Endothelial cell of umbilical vein (primary cell): Measurements from ENCODE around the gene ILRUN. TPM values are rescaled to one million over a fixed set of nuclear protein-coding genes. Genes with fewer than 3 reads are reported as not detected.

ENCODE experiments used
- BruUV-seq: library from RNA; stranded (reverse); fragments of 400-500 nt; replicated peaks from 2 replicates; lab custom pipeline; 2021; lab: Mats Ljungman, UMichigan
- CTCF ChIA-PET: fragments of 300-600, 350-600 bp; sonication (Branson Sonifier 250); formaldehyde crosslinking; loops from one replicate; lab custom pipeline; 2021; ENCODE audit warnings: antibody characterized with exemption, inconsistent platforms; lab: Charles Lee
- POLR2A ChIA-PET: fragments of 300-600, 350-600 bp; sonication (Branson Sonifier 250); formaldehyde crosslinking; loops from one replicate; lab custom pipeline; 2021; ENCODE audit warnings: antibody characterized with exemption, inconsistent platforms; lab: Charles Lee
- DNase-seq: peaks from one replicate; pipeline ENCODE4 v3.0.0-alpha.2; 2011; ENCODE audit warnings: low read depth, low spot score
- FAIRE-seq: peaks from 2 replicates; lab custom pipeline; 2011; peaks lifted over from hg19 to GRCh38; lab: Jason Lieb, UNC
- H2AFZ ChIP-seq: 2 replicates; pipeline ENCODE4 v1.6.0; 2012; ENCODE audit warnings: low read depth, low read length, control low read depth, inconsistent platforms
- H3K27ac ChIP-seq: 2 replicates; pipeline ENCODE4 v1.5.1; 2011; ENCODE audit warnings: low read depth, mild to moderate bottlenecking, control low read depth, low read length, moderate library complexity; ENCODE audit not compliant: insufficient read depth
- H3K27me3 ChIP-seq, 2 experiments: 2 replicates each; pipeline versions ENCODE4 v1.6.0 to v1.6.1; 2011; ENCODE audit warnings: low read length in 2 of 2, mixed read lengths in 1 of 2; ENCODE audit not compliant: control insufficient read depth in 2 of 2, insufficient read depth in 2 of 2
- H3K36me3 ChIP-seq, 2 experiments: 2 replicates in 1 of 2; 3 replicates in 1 of 2; pipeline ENCODE4 v1.5.1; 2011; ENCODE audit warnings: low read length in 2 of 2, mild to moderate bottlenecking in 1 of 2, moderate library complexity in 1 of 2; ENCODE audit not compliant: control insufficient read depth in 2 of 2, insufficient read depth in 2 of 2; ENCODE audit errors: extremely low read depth in 1 of 2
- H3K4me1 ChIP-seq: 3 replicates; pipeline ENCODE4 v1.5.1; 2011; ENCODE audit warnings: mild to moderate bottlenecking, low read length; ENCODE audit not compliant: control insufficient read depth, insufficient read depth; ENCODE audit errors: extremely low read depth
- H3K4me2 ChIP-seq: 2 replicates; pipeline ENCODE4 v1.6.1; 2011; ENCODE audit warnings: low read length, control low read depth, mixed read lengths; ENCODE audit not compliant: insufficient read depth
- H3K4me3 ChIP-seq, 3 experiments: fragments of 200-600 bp in 1 of 3; sonication (generic), shearing (Covaris generic) in 1 of 3; replicated peaks in 1 of 3; 2 replicates each; pipeline ENCODE4 v1.5.1; 2011 to 2016; ENCODE audit warnings: control low read depth in 3 of 3, low read length in 3 of 3, mild to moderate bottlenecking in 2 of 3, inconsistent platforms in 1 of 3, low read depth in 1 of 3, moderate library complexity in 1 of 3; ENCODE audit not compliant: insufficient read depth in 1 of 3
- H3K79me2 ChIP-seq: 2 replicates; pipeline ENCODE4 v1.6.0; 2012; ENCODE audit warnings: low read length, inconsistent platforms; ENCODE audit not compliant: control insufficient read depth, insufficient read depth
- H3K9ac ChIP-seq: replicated peaks from 2 replicates; pipeline ENCODE3; 2011; ENCODE audit warnings: low read length, control low read depth; ENCODE audit not compliant: insufficient read depth; ENCODE audit errors: extremely low read depth
- H3K9me1 ChIP-seq: replicated peaks from 3 replicates; pipeline ENCODE4 v1.6.0; 2011; ENCODE audit warnings: mild to moderate bottlenecking, low read length; ENCODE audit not compliant: control insufficient read depth, insufficient read depth; ENCODE audit errors: extremely low read depth
- H3K9me3 ChIP-seq: replicated peaks from 2 replicates; pipeline ENCODE4 v1.5.1; 2012; ENCODE audit warnings: low read length, inconsistent platforms; ENCODE audit not compliant: control insufficient read depth, insufficient read depth
- H4K20me1 ChIP-seq: replicated peaks from 2 replicates; pipeline ENCODE3; 2011; ENCODE audit warnings: mild to moderate bottlenecking, low read length; ENCODE audit not compliant: control insufficient read depth, insufficient read depth; ENCODE audit errors: extremely low read depth
- CTCF ChIP-seq, 2 donors: IDR thresholded peaks; 1 replicate in 1 of 2; 2 replicates in 1 of 2; pipeline ENCODE4 v1.5.1; 2011; ENCODE audit warnings: low read length in 2 of 2, mild to moderate bottlenecking in 2 of 2, moderate library complexity in 2 of 2, control low read depth in 1 of 2, inconsistent platforms in 1 of 2, low read depth in 1 of 2; ENCODE audit not compliant: insufficient read depth in 1 of 2; ENCODE audit errors: extremely low read depth in 1 of 2
- EZH2 ChIP-seq: IDR thresholded peaks from 2 replicates; pipeline ENCODE4 v1.6.1; 2012; ENCODE audit warnings: borderline replicate concordance, low read depth, mild to moderate bottlenecking, moderate library complexity, low read length, inconsistent platforms; ENCODE audit not compliant: severe bottlenecking
- FOS ChIP-seq: IDR thresholded peaks from 2 replicates; pipeline ENCODE4 v1.6.1; 2011; ENCODE audit warnings: mild to moderate bottlenecking, low read length, moderate library complexity, borderline replicate concordance; ENCODE audit not compliant: insufficient read depth
- GATA2 ChIP-seq: IDR thresholded peaks from 2 replicates; pipeline ENCODE4 v1.7.0; 2011; ENCODE audit warnings: low read depth, mild to moderate bottlenecking, moderate library complexity, mixed read lengths, low read length; ENCODE audit not compliant: insufficient read length, insufficient read depth
- JUN ChIP-seq: IDR thresholded peaks from 2 replicates; pipeline ENCODE4 v1.6.1; 2011; ENCODE audit warnings: borderline replicate concordance, low read depth; ENCODE audit not compliant: insufficient read length, insufficient read depth
- MAX ChIP-seq: IDR thresholded peaks from 2 replicates; pipeline ENCODE4 v1.6.1; 2011; ENCODE audit not compliant: insufficient read depth, insufficient read length
- MYC ChIP-seq: IDR thresholded peaks from one replicate; pipeline ENCODE4 v1.6.1; 2011; ENCODE audit warnings: mild to moderate bottlenecking, low read depth, low read length
- POLR2A ChIP-seq: IDR thresholded peaks from 2 replicates; pipeline ENCODE4 v1.6.1; 2012; ENCODE audit warnings: low read depth, mild to moderate bottlenecking, control low read depth, low read length
- POLR2AphosphoS5 ChIP-seq: IDR thresholded peaks from 2 replicates; pipeline ENCODE4 v1.6.1; 2012; ENCODE audit warnings: low read depth, mild to moderate bottlenecking, control low read depth, low read length, moderate library complexity; ENCODE audit not compliant: insufficient read depth
- dilution Hi-C: fragments of 300-500 bp; cut with MboI; formaldehyde crosslinking; loops from one replicate; pipeline ENCODE4 v1.15.0; 2019; ENCODE audit warnings: low sequenced_read_pairs; ENCODE audit not compliant: extremely low pct_ligation_motif_present
- intact Hi-C: fragments of 100-400 bp; cut with micrococcal nuclease; formaldehyde crosslinking; loops from one replicate; pipeline ENCODE4 v1.10.0; 2022
- polyA plus RNA-seq, 4 experiments: library from polyadenylated mRNA; depleted of rRNA in 3 of 4; stranded (reverse) in 3 of 4; unstranded in 1 of 4; fragments of >200 nt; gene quantifications; 2 replicates each; pipeline versions ENCODE4 v1.2.1 to v1.2.3, GENCODE V29; 2011 to 2012; ENCODE audit warnings: missing spikeins in 1 of 4
- total RNA-seq: library from RNA; stranded (reverse); gene quantifications from 2 replicates; pipeline ENCODE4 v1.2.3, GENCODE V29; 2021

ILRUN gene
- total and polyA plus RNA-seq, 2 donors (not counting 3 experiments of a cell fraction or from before 2014, with no cell fraction given): 30.5 to 48.9 TPM

DNA sequence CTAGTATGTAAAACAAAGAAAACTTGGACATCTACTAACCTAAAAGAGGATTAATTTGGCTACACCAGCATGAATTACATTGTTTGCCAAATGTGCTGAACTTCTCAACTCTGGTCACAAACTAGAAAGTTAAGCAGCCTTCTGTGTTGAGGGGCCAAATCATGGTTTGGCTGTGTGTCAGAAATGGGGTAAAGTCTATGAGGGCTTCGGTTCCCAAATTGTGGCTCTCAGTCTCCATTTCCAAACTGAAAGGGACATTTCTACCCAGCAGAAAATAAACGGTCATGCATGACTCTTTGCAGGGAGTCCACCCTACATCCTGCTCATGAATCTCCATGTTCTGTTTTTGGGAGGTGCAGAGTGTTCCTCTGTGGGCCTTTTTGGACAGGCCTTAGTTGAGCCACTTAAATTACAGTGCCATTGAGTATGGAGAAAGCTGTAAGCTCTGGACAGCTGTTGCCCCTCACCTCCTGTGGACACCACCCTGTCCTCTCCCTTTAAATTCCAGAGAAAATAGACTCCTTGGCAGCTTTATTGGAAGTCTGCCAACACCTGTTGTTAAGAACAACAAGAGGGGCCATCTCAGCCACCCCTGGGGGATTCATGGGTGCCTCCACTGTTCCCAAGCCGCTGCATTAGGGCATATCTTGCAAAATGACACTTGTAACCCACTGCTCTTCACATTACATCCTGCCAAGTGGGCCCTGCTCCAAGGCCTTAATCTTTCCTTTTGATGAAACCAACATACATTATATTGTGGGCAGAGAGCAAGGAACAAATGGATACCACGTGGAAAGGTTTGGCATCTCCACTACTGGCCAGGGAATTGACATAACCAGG lies 33.3 kb upstream of the ILRUN start:
- ChIA-PET POLR2A (no interaction called here), CTCF (interaction anchor here (0.7 kb wide), 1 partner anchor 12 kb away, joined by 3 read pairs; no protein-coding TSS in a partner anchor)
- H3K9me3 ChIP-seq: no peaks in the 10 kb centered on the region
- no peaks in the 10 kb centered on the region for H3K79me2 ChIP-seq
- no peak overlapping the region for H3K27ac ChIP-seq
- no peaks in the 10 kb centered on the region for H3K27me3 ChIP-seq
- no peaks in the 10 kb centered on the region for H3K4me1 ChIP-seq
- no TSS peak for BruUV-seq
- no peaks in the 10 kb centered on the region for H3K36me3 ChIP-seq
- TF ChIP-seq FOS: no peak
- no peaks in the 10 kb centered on the region for H3K9me1 ChIP-seq
- dilution Hi-C loops (no loop called here), intact Hi-C loops (no loop called here)
- H3K4me2 ChIP-seq: no peak overlapping the region
- no peak overlapping the region for H2AFZ ChIP-seq
- DNase-seq (no peak), FAIRE-seq (no peak)
- H3K9ac ChIP-seq: no peak overlapping the region
- H4K20me1 ChIP-seq: no peaks in the 10 kb centered on the region
- no peak overlapping the region for H3K4me3 ChIP-seq

DNA sequence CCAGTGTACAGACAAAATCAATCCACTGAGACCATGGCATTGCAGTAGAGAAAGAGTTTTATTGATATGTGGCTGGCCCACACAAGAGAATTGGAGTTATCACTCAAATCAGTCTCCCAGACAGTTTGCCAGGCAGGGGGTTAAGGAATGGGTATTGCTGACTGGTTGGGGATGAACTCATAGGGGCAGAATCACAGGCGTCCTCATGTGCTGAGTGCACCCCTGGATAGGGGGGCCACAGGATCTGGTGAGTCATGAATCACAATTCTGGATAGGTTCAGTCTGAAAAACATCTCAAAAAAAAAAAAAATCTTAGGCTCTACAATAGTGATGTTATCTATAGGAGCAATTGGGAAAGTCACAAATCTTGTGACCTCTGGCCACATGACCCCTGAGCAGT lies 29.5 kb upstream of the ILRUN start:
- TF ChIP-seq MAX (no peak), JUN (no peak), POLR2A (no peak), GATA2 (no peak), MYC (no peak), EZH2 (no peak), FOS (no peak), CTCF (IDR thresholded peaks at IDR 0.05; ENCODE audit: extremely low read depth in 1 of 2, insufficient read depth in 1 of 2, low read depth in 1 of 2, low read length in 2 of 2) (no peak), POLR2AphosphoS5 (no peak)
- no peaks in the 10 kb centered on the region for H4K20me1 ChIP-seq
- POLR2A ChIA-PET: no interaction called here
- BruUV-seq: no TSS peak
- FAIRE-seq (no peak), DNase-seq (no peak)
- no peaks in the 10 kb centered on the region for H3K79me2 ChIP-seq
- no peak overlapping the region for H3K4me2 ChIP-seq
- H3K27ac ChIP-seq: no peak overlapping the region
- dilution Hi-C loops (no loop called here), intact Hi-C loops (no loop called here)
- no peaks in the 10 kb centered on the region for H3K4me1 ChIP-seq
- H3K27me3 ChIP-seq: no peaks in the 10 kb centered on the region
- H2AFZ ChIP-seq: no peak overlapping the region
- H3K36me3 ChIP-seq: no peaks in the 10 kb centered on the region
- no peaks in the 10 kb centered on the region for H3K9me3 ChIP-seq
- no peak overlapping the region for H3K9ac ChIP-seq
- H3K9me1 ChIP-seq: no peaks in the 10 kb centered on the region
- no peak overlapping the region for H3K4me3 ChIP-seq
- CTCF ChIA-PET: interaction anchor here (1.6 kb wide), 1 partner anchor 11 kb away, joined by 4 read pairs; no protein-coding TSS in a partner anchor
